ENCODE data around the gene RASSF1. TPM values are rescaled to one million over a fixed set of nuclear protein-coding genes. Genes with fewer than 3 reads are reported as not detected.

The RASSF1 gene
- total and polyA plus RNA-seq, 2 of the 13 experiments (the other 11 are each of a cell fraction or from before 2014, with no cell fraction given): 10.2 to 27.5 TPM

GRCh38 chr3:50303013-50303815 lies 37.4 kb downstream of the RASSF1 start, which contains the start of gene HYAL1 (continued):
- 0 out of 2 replicates have a peak, but pooled peaks have one; percentile 57 for TF ChIP-seq EED (CRISPR knock-in tag; IDR thresholded peaks at IDR 0.05)
- no peak for TF ChIP-seq PAWR (CRISPR knock-in tag; IDR thresholded peaks at IDR 0.05; ENCODE audit: borderline replicate concordance)
- TF ChIP-seq CCDC6 (CRISPR knock-in tag; IDR thresholded peaks at IDR 0.05): peak; percentile 79
- no peak for TF ChIP-seq CENPBD1 (CRISPR knock-in tag; IDR thresholded peaks at IDR 0.05; ENCODE audit: borderline replicate concordance, low read depth)
- TF ChIP-seq ZNF136 (CRISPR knock-in tag; IDR thresholded peaks at IDR 0.05; ENCODE audit: low read depth): 0 out of 2 replicates have a peak, but pooled peaks have one; percentile 12
- TF ChIP-seq CEBPB (IDR thresholded peaks at IDR 0.05; ENCODE audit: borderline replicate concordance, low read depth, low read length): no peak
- no peak for TF ChIP-seq ZNF432 (CRISPR knock-in tag; IDR thresholded peaks at IDR 0.05; ENCODE audit: borderline replicate concordance)
- peak; percentile 47; the same call in 1 of the 2 replicates for TF ChIP-seq GATAD1 (CRISPR knock-in tag; IDR thresholded peaks at IDR 0.05)
- TF ChIP-seq ZNF10 (CRISPR knock-in tag; IDR thresholded peaks at IDR 0.05; ENCODE audit: borderline replicate concordance, low read depth): no peak
- no peak for TF ChIP-seq ZNF33B (CRISPR knock-in tag; IDR thresholded peaks at IDR 0.05)
- no peak for TF ChIP-seq ZNF276 (CRISPR knock-in tag; IDR thresholded peaks at IDR 0.05; ENCODE audit: low read depth)
- peak; percentile 83; the same call in 1 of the 2 replicates for TF ChIP-seq KLF13 (CRISPR knock-in tag; IDR thresholded peaks at IDR 0.05)
- TF ChIP-seq TGIF2 (CRISPR knock-in tag; IDR thresholded peaks at IDR 0.05): no peak; the same call in 1 of the 2 replicates
- TF ChIP-seq, protein P1, sequence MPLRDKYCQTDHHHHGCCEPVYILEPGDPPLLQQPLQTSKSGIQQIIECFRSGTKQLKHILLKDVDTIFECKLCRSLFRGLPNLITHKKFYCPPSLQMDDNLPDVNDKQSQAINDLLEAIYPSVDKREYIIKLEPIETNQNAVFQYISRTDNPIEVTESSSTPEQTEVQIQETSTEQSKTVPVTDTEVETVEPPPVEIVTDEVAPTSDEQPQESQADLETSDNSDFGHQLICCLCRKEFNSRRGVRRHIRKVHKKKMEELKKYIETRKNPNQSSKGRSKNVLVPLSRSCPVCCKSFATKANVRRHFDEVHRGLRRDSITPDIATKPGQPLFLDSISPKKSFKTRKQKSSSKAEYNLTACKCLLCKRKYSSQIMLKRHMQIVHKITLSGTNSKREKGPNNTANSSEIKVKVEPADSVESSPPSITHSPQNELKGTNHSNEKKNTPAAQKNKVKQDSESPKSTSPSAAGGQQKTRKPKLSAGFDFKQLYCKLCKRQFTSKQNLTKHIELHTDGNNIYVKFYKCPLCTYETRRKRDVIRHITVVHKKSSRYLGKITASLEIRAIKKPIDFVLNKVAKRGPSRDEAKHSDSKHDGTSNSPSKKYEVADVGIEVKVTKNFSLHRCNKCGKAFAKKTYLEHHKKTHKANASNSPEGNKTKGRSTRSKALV (CRISPR knock-in tag; IDR thresholded peaks at IDR 0.05): 0 out of 2 replicates have a peak, but pooled peaks have one; percentile 2
- TF ChIP-seq ATF3 (CRISPR knock-in tag; IDR thresholded peaks at IDR 0.05): no peak
- TF ChIP-seq SP4 (CRISPR knock-in tag; IDR thresholded peaks at IDR 0.05): no peak; the same call in none of the 2 replicates
- TF ChIP-seq ZNF792 (CRISPR knock-in tag; IDR thresholded peaks at IDR 0.05): peak; percentile 32; the same call in 1 of the 2 replicates
- peak; percentile 20; the same call in 1 of the 2 replicates for TF ChIP-seq SALL1 (CRISPR knock-in tag; IDR thresholded peaks at IDR 0.05)
- TF ChIP-seq TBL1XR1 (IDR thresholded peaks at IDR 0.05; ENCODE audit: borderline replicate concordance, low read length, partially characterized antibody): no peak
- no peak for TF ChIP-seq GLMP (CRISPR knock-in tag; IDR thresholded peaks at IDR 0.05; ENCODE audit: borderline replicate concordance)
- no peak; the same call in none of the 2 replicates for TF ChIP-seq ZNF770 (CRISPR knock-in tag; IDR thresholded peaks at IDR 0.05)
